ENCODE data around the gene GPRC5C. TPM values are rescaled to one million over a fixed set of nuclear protein-coding genes. Genes with fewer than 3 reads are reported as not detected.

Gene GPRC5C
- total and polyA plus RNA-seq, 2 of the 8 experiments (the other 6 are each of a cell fraction or from before 2014, with no cell fraction given), result 18.3 to 55.8 TPM

GRCh38 chr17:74431568-74432423 lies at the start of gene GPRC5C (continued):
- TF ChIP-seq CHD7 (IDR thresholded peaks at IDR 0.05; ENCODE audit: insufficient replicate concordance, low read length) (no peak), TAF1 (IDR thresholded peaks at IDR 0.05; ENCODE audit: low read depth, low read length) (peak; percentile 72; the same call in 1 of the 2 replicates), HDAC2 (IDR thresholded peaks at IDR 0.05; ENCODE audit: borderline replicate concordance in 1 of 2, low read depth in 2 of 2, low read length in 2 of 2) (no peak; a peak in 1 of 4 replicates), BRCA1 (IDR thresholded peaks at IDR 0.05; ENCODE audit: low read depth, low read length) (no peak), CTBP2 (IDR thresholded peaks at IDR 0.05; ENCODE audit: borderline replicate concordance, insufficient read depth, insufficient read length, low read length) (no peak), POLR2A (IDR thresholded peaks at IDR 0.05; ENCODE audit: control extremely low read depth in 1 of 2, low read depth in 2 of 2, low read length in 2 of 2) (peak in 1 of 2 experiments; percentile 57; a peak in 1 of 3 replicates), JUN (IDR thresholded peaks at IDR 0.05; ENCODE audit: low read depth, low read length) (no peak), POU5F1 (IDR thresholded peaks at IDR 0.05; ENCODE audit: low read depth, low read length) (no peak), SP2 (IDR thresholded peaks at IDR 0.05; ENCODE audit: low read length) (no peak), BCL11A (IDR thresholded peaks at IDR 0.05; ENCODE audit: low read depth in 2 of 2, low read length in 2 of 2) (no peak)
